ENCODE results near the gene FRYL.

FRYL gene

GRCh38 chr4:48795108-48795507, 15.0 kb upstream of the FRYL start:
- TF ChIP-seq CTCF (IDR thresholded peaks at IDR 0.05; ENCODE audit: low read depth, low read length) = no peak
- no peak for DNase-seq (ENCODE audit: extremely low read depth, low read depth)

- DNase-seq (ENCODE audit: extremely low read depth, low read depth) = no peak
- no peak for TF ChIP-seq CTCF (IDR thresholded peaks at IDR 0.05; ENCODE audit: low read depth, low read length)
Measured at GRCh38 chr4:48792348-48793006, 12.4 kb upstream of the FRYL start.

- TF ChIP-seq CTCF (IDR thresholded peaks at IDR 0.05; ENCODE audit: low read depth, low read length) = no peak
- DNase-seq (ENCODE audit: extremely low read depth, low read depth) = no peak
Measured at GRCh38 chr4:48791313-48791712, 11.2 kb upstream of the FRYL start.

GRCh38 chr4:48790561-48790960, 10.5 kb upstream of the FRYL start:
- no peak for TF ChIP-seq CTCF (IDR thresholded peaks at IDR 0.05; ENCODE audit: low read depth, low read length)

GRCh38 chr4:48787056-48787455, 7.0 kb upstream of the FRYL start:
- no peak for TF ChIP-seq CTCF (IDR thresholded peaks at IDR 0.05; ENCODE audit: low read depth, low read length)

More at GRCh38 chr4:48790561-48790960, 10.5 kb upstream of the FRYL start:
- DNase-seq (ENCODE audit: extremely low read depth, low read depth) = no peak

GRCh38 chr4:48786549-48786948, 6.5 kb upstream of the FRYL start:
- no peak for TF ChIP-seq CTCF (IDR thresholded peaks at IDR 0.05; ENCODE audit: low read depth, low read length)
- DNase-seq (ENCODE audit: extremely low read depth, low read depth) = no peak

More at GRCh38 chr4:48787056-48787455, 7.0 kb upstream of the FRYL start:
- DNase-seq (ENCODE audit: extremely low read depth, low read depth) = no peak

- no peak for DNase-seq (ENCODE audit: extremely low read depth, low read depth)
- no peak for TF ChIP-seq CTCF (IDR thresholded peaks at IDR 0.05; ENCODE audit: low read depth, low read length)
Measured at GRCh38 chr4:48785302-48785701, 5.2 kb upstream of the FRYL start.

Data from AG09319 (cell line).